IMR-90 (cell line): ENCODE data around the gene TRIM47. TPM values are rescaled to one million over a fixed set of nuclear protein-coding genes. Genes with fewer than 3 reads are reported as not detected.

Experiments
- ATAC-seq: fragments of 200-7000 bp; cut with Tn5 transposase; 2 replicates; pipeline ENCODE4 v1.9.1; 2020; ENCODE audit warnings: low read depth, mild to moderate bottlenecking, moderate library complexity
- BruUV-seq: library from RNA; stranded (reverse); fragments of 400-500 nt; replicated peaks from 2 replicates; lab custom pipeline; 2021; lab: Mats Ljungman, UMichigan
- CTCF ChIA-PET: fragments of 300-600 bp; formaldehyde crosslinking; extraction: SDS; loops from one replicate; lab custom pipeline; 2021; ENCODE audit warnings: antibody characterized with exemption; lab: Yijun Ruan, JAX
- POLR2A ChIA-PET: fragments of 300-600 bp; sonication (Branson Sonifier 250); formaldehyde crosslinking; loops from one replicate; lab custom pipeline; 2022; ENCODE audit warnings: antibody characterized with exemption; ENCODE audit not compliant: unreplicated experiment; lab: Charles Lee
- DNase-seq: peaks from one replicate; pipeline ENCODE4 v3.0.0; 2013
- H2AFZ ChIP-seq: replicated peaks from 2 replicates; pipeline ENCODE3; 2013; ENCODE audit warnings: low read length, mild to moderate bottlenecking; ENCODE audit not compliant: poor library complexity
- H2AK5ac ChIP-seq: 2 replicates; pipeline ENCODE4 v1.6.1; 2013; ENCODE audit warnings: low read depth, low read length, inconsistent platforms
- H2AK9ac ChIP-seq: replicated peaks from 2 replicates; pipeline ENCODE3; 2013; ENCODE audit warnings: mild to moderate bottlenecking, low read depth, low read length, moderate library complexity; ENCODE audit not compliant: poor library complexity
- H2BK120ac ChIP-seq: 2 replicates; pipeline ENCODE4 v1.6.1; 2013; ENCODE audit warnings: low read depth, low read length, inconsistent platforms
- H2BK15ac ChIP-seq: 3 replicates; pipeline ENCODE4 v1.6.1; 2013; ENCODE audit warnings: low read depth, low read length, inconsistent platforms
- H2BK20ac ChIP-seq: 2 replicates; pipeline ENCODE4 v1.6.1; 2013; ENCODE audit warnings: low read depth, mild to moderate bottlenecking, inconsistent platforms, low read length, moderate library complexity
- H2BK5ac ChIP-seq: 2 replicates; pipeline ENCODE4 v1.6.1; 2013; ENCODE audit warnings: mild to moderate bottlenecking, low read depth, low read length, inconsistent platforms; ENCODE audit not compliant: poor library complexity, severe bottlenecking
- H3K14ac ChIP-seq: replicated peaks from 2 replicates; pipeline ENCODE4 v1.6.1; 2013; ENCODE audit warnings: low read depth, low read length, inconsistent platforms
- H3K18ac ChIP-seq: 2 replicates; pipeline ENCODE4 v1.6.1; 2013; ENCODE audit warnings: low read depth, low read length, control low read depth
- H3K23ac ChIP-seq: 2 replicates; pipeline ENCODE4 v1.6.1; 2013; ENCODE audit warnings: low read depth, low read length, inconsistent platforms
- H3K27ac ChIP-seq: 2 replicates; pipeline ENCODE4 v1.5.1; 2013; ENCODE audit warnings: mild to moderate bottlenecking, control low read depth, low read length; ENCODE audit not compliant: insufficient read depth
- H3K27me3 ChIP-seq: 2 replicates; pipeline ENCODE4 v1.6.1; 2013; ENCODE audit warnings: low read length; ENCODE audit not compliant: control insufficient read depth, insufficient read depth
- H3K36me3 ChIP-seq: 2 replicates; pipeline ENCODE4 v1.6.1; 2013; ENCODE audit warnings: low read length, mixed read lengths; ENCODE audit not compliant: control insufficient read depth, insufficient read depth
- H3K4ac ChIP-seq: 2 replicates; pipeline ENCODE4 v1.6.1; 2013; ENCODE audit warnings: low read depth, low read length, inconsistent platforms
- H3K4me1 ChIP-seq: 2 replicates; pipeline ENCODE4 v1.6.1; 2013; ENCODE audit warnings: low read length, mixed read lengths; ENCODE audit not compliant: control insufficient read depth, insufficient read depth
- H3K4me2 ChIP-seq: 2 replicates; pipeline ENCODE4 v1.6.1; 2013; ENCODE audit warnings: low read depth, mild to moderate bottlenecking, control low read depth, low read length, moderate library complexity
- H3K4me3 ChIP-seq: 2 replicates; pipeline ENCODE4 v1.5.1; 2013; ENCODE audit warnings: low read depth, mild to moderate bottlenecking, control low read depth, low read length, moderate library complexity; ENCODE audit not compliant: insufficient read depth
- H3K56ac ChIP-seq: 2 replicates; pipeline ENCODE4 v1.6.1; 2013; ENCODE audit warnings: low read length, inconsistent platforms; ENCODE audit not compliant: insufficient read depth; ENCODE audit errors: extremely low read depth
- H3K79me1 ChIP-seq, 2 experiments: 2 replicates each; pipeline ENCODE4 v1.6.1; 2013; ENCODE audit warnings: low read length in 2 of 2, inconsistent platforms in 1 of 2, low read depth in 1 of 2
- H3K9ac ChIP-seq: 2 replicates; pipeline ENCODE4 v1.6.1; 2013; ENCODE audit warnings: low read depth, low read length, control low read depth
- H3K9me1 ChIP-seq: 2 replicates; pipeline ENCODE4 v1.6.1; 2013; ENCODE audit warnings: low read length, inconsistent platforms; ENCODE audit not compliant: insufficient read depth
- H3K9me3 ChIP-seq: 2 replicates; pipeline ENCODE4 v1.6.1; 2013; ENCODE audit warnings: low read length; ENCODE audit not compliant: control insufficient read depth, insufficient read depth
- H4K20me1 ChIP-seq: 2 replicates; pipeline ENCODE4 v1.6.1; 2013; ENCODE audit warnings: low read length, inconsistent platforms; ENCODE audit not compliant: insufficient read depth
- H4K5ac ChIP-seq: 2 replicates; pipeline ENCODE4 v1.6.1; 2013; ENCODE audit warnings: mild to moderate bottlenecking, low read depth, low read length, control low read depth
- H4K8ac ChIP-seq, 2 experiments: 2 replicates each; pipeline ENCODE4 v1.6.1; 2013; ENCODE audit warnings: low read depth in 2 of 2, low read length in 2 of 2, control low read depth in 1 of 2, inconsistent platforms in 1 of 2
- H4K91ac ChIP-seq: 2 replicates; pipeline ENCODE4 v1.6.1; 2013; ENCODE audit warnings: low read depth, low read length, inconsistent platforms; ENCODE audit not compliant: insufficient read depth
- BHLHE40 ChIP-seq: fragments of 150-350 bp; IDR thresholded peaks from 2 replicates; pipeline ENCODE4 v1.6.1; 2016; ENCODE audit warnings: mild to moderate bottlenecking, low read depth, low read length
- CTCF ChIP-seq: conservative IDR thresholded peaks from 2 replicates; pipeline ENCODE4 v1.5.1; 2012; ENCODE audit warnings: mild to moderate bottlenecking, low read depth, low read length, improper control_type of control experiment
- MAZ ChIP-seq: IDR thresholded peaks from 2 replicates; pipeline ENCODE4 v1.6.1; 2012; ENCODE audit warnings: low read depth, mild to moderate bottlenecking, low read length, improper control_type of control experiment, moderate library complexity, borderline replicate concordance
- MXI1 ChIP-seq: IDR thresholded peaks from 2 replicates; pipeline ENCODE4 v1.6.1; 2012; ENCODE audit warnings: low read depth, mild to moderate bottlenecking, low read length, moderate library complexity, borderline replicate concordance
- WGBS, 2 experiments: methylation state at CpG; one replicate each; pipeline versions ENCODE4 v1.1.5 to v1.1.7; 2013; ENCODE audit warnings: missing lambda C conversion rate in 2 of 2; ENCODE audit not compliant: insufficient read length in 1 of 2; ENCODE audit errors: extremely low coverage in 2 of 2; 5-methylcytosine and 5-hydroxymethylcytosine counted together
- dilution Hi-C: fragments of 300-500 bp; cut with HindIII; formaldehyde crosslinking; loops from one replicate; pipeline ENCODE4 v1.14.3; 2018; ENCODE audit warnings: low sequenced_read_pairs; ENCODE audit not compliant: unreplicated experiment
- in situ Hi-C: fragments of 300-500 bp; cut with MboI; formaldehyde crosslinking; loops from 3 replicates; pipeline ENCODE4 v1.14.3; 2019; ENCODE audit warnings: low sequenced_read_pairs, inconsistent platforms, mixed read lengths
- intact Hi-C: fragments of 100-400 bp; cut with micrococcal nuclease; formaldehyde crosslinking; loops from 2 replicates; pipeline ENCODE4 v1.10.0; 2022
- polyA plus RNA-seq, 3 experiments: library from polyadenylated mRNA; depleted of rRNA; stranded (reverse); fragments of >200 nt; gene quantifications; 2 replicates each; pipeline ENCODE4 v1.2.3, GENCODE V29; 2012; ENCODE audit warnings: low replicate concordance in 1 of 3
- total RNA-seq: library from RNA; depleted of rRNA; stranded (reverse); fragments of >200 nt; gene quantifications from 2 replicates; pipeline ENCODE4 v1.2.3, GENCODE V29; 2012
- TF ChIP-seq, protein P1 (sequence below): fragments of 150-350 bp; IDR thresholded peaks from 2 replicates; pipeline ENCODE4 v1.6.1; 2016; ENCODE audit warnings: low read depth, mild to moderate bottlenecking, low read length, moderate library complexity, borderline replicate concordance

Gene TRIM47
- total and polyA plus RNA-seq, 2 of the 4 experiments (the other 2 are of a cell fraction), result 1.4 to 7.5 TPM

GRCh38 chr17:75925912-75926311 lies 47.5 kb upstream of the TRIM47 start:
- no peak overlapping the region for H3K9ac ChIP-seq
- H3K4me1 ChIP-seq, result no peaks in the 10 kb centered on the region
- 91% methylated on average over 6 of the region's 15 CpGs; no CpG with 5 or more reads in 1 of the 2 experiments for WGBS, 2 experiments
- POLR2A ChIA-PET, result no interaction called here
- H3K27ac ChIP-seq, result no peak overlapping the region
- H3K4ac ChIP-seq, result no peak overlapping the region
- dilution Hi-C loops (no loop called here), intact Hi-C loops (no loop called here), in situ Hi-C loops (no loop called here)
- H3K4me3 ChIP-seq, result no peak overlapping the region
- ATAC-seq (no peak), DNase-seq (no peak)
- no peak overlapping the region for H4K5ac ChIP-seq
- TF ChIP-seq BHLHE40 (no peak), MXI1 (no peak), MAZ (no peak), CTCF (no peak)
- TF ChIP-seq, protein P1, sequence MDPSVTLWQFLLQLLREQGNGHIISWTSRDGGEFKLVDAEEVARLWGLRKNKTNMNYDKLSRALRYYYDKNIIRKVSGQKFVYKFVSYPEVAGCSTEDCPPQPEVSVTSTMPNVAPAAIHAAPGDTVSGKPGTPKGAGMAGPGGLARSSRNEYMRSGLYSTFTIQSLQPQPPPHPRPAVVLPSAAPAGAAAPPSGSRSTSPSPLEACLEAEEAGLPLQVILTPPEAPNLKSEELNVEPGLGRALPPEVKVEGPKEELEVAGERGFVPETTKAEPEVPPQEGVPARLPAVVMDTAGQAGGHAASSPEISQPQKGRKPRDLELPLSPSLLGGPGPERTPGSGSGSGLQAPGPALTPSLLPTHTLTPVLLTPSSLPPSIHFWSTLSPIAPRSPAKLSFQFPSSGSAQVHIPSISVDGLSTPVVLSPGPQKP, result no peak
- H3K9me3 ChIP-seq, result no peaks in the 10 kb centered on the region
- peaks cover 5% of the 10 kb centered on the region; the same call in 1 of the 2 replicates for H3K9me1 ChIP-seq
- no peaks in the 10 kb centered on the region; the same call in 1 of the 2 replicates for H4K20me1 ChIP-seq
- no peak overlapping the region for H2AFZ ChIP-seq
- H3K27me3 ChIP-seq, result no peaks in the 10 kb centered on the region
- H3K4me2 ChIP-seq, result no peak overlapping the region
- no peak overlapping the region for H2AK9ac ChIP-seq
- no peak overlapping the region for H2BK120ac ChIP-seq
- no peak overlapping the region for H2BK15ac ChIP-seq
- H3K79me1 ChIP-seq, result no peaks in the 10 kb centered on the region
- no peak overlapping the region for H3K23ac ChIP-seq
- no peak overlapping the region for H4K8ac ChIP-seq
- no peak overlapping the region for H3K18ac ChIP-seq
- H2AK5ac ChIP-seq, result no peak overlapping the region
- no peak overlapping the region for H3K14ac ChIP-seq
- H3K56ac ChIP-seq, result no peak overlapping the region
- H4K91ac ChIP-seq, result no peak overlapping the region
- H3K36me3 ChIP-seq, result peaks cover 12% of the 10 kb centered on the region
- H2BK5ac ChIP-seq, result no peak overlapping the region
- CTCF ChIA-PET, result no interaction called here
- no peak overlapping the region for H2BK20ac ChIP-seq
- BruUV-seq, result no TSS peak
